ENCODE results near the gene ACSF2.

The ACSF2 gene

DNA sequence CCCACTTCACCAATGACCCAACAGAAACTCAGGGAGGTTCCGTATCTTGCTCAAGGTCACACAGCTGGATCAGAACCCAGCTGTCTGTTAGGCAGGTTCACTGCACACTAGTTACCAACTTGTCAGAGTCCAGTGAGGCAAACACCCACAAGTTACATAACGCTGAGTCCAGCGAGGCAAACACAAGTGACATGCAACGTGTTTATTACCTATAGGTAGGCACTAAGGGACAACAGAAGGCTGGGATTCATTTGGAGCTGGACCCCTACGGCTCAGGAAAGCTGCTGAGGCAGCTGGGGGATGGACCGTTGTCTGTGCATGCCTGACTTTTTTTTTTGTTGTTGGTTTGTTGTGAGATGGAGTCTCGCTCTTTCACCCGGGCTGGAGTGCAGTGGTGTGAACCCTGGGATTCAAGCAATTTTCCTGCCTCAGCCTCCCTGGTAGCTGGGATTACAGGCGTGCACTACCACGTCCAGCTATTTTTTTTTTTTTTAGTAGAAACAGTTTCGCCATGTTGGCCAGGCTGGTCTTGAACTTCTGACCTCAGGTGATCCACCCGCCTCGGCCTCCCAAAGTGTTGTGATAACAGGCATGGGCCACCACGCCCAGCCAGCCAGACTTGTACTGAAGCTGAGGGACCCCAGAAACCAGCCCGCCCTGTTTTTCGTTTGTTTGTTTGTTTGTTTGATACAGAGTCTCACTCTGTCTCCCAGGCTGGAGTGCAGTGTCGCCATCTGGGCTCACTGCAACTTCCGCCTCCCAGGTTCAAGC lies 50.7 kb downstream of the ACSF2 start:
- no peak for DNase-seq (ENCODE audit: low read depth)
- TF ChIP-seq CTCF (conservative IDR thresholded peaks at IDR 0.05; ENCODE audit: low read depth, low read length): no peak
- no peak overlapping the region for H3K4me3 ChIP-seq (ENCODE audit: low read depth, low read length)

DNA sequence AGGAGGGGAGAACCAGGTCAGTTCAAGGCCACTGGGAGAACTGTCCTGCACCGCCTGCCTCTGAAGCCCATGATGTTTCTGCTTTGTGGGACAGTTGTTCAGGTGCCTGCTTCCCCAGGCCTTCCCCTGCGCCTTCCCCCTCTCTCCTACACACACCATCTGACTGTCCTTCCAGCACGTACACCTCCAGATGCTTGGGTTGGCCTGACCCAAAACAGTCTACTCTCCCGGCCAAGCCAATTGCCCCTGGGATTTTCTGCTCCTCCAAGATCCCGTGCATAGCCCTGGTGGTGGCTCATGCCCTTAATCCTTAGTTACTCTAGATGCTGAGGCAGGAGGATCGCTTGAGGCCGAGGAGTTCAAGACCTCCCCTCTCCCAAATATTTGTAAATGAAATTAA lies 52.0 kb downstream of the ACSF2 start:
- no peak overlapping the region for H3K4me3 ChIP-seq (ENCODE audit: low read depth, low read length)
- no peak for TF ChIP-seq CTCF (conservative IDR thresholded peaks at IDR 0.05; ENCODE audit: low read depth, low read length)
- DNase-seq (ENCODE audit: low read depth): no peak

DNA sequence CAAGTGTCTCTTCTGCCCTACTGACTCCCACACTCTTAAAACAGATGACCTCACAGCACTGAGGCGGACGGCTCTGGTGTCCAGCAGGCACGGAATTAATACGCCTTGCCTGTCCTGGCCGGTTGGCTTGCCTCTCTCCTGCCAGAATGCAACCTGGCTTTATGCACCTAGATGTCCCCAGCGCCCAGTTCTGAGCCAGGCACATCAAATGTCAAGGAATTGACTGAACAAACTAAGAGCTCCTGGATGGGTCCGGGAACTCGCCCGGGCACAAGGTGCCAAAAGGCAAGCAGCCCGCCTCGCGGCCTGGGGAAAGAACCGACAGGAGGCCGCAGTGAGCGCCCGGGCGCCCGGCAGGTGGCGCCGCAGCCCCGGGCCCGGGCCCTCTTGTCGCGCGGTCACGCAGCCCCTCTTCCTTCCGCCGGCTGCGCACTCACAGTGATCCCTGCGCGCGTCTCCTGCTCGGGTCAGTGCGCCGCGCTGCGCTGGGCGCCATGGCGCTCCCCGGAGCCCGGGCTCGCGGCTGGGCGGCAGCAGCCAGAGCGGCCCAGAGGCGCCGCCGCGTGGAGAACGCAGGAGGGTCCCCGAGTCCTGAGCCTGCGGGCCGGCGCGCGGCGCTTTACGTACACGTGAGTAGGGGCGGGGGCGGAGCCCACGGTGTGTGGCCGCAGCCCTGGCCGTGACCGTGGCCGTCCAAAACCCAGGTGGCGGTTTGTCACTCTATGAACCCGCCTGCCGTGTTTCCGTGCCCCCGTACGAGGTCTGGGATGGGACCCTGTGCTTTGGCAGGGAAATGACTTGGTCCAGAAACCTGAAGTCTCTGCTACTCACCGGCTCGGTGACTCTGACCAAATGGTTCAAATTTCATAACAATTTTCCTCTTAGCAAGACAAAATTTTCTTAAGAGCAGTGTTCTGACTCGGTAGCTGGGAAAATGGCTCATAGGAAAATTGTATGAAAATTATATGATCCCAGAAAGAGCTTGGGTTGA lies 52.7 kb downstream of the ACSF2 start, which contains the start of gene RSAD1:
Gene RSAD1 (plus strand): TSS at position 470 of the 991 bp plus-strand sequence. CDS start 25 bp downstream, at position 495.
- peak; percentile 39 for TF ChIP-seq CTCF (conservative IDR thresholded peaks at IDR 0.05; ENCODE audit: low read depth, low read length)
- peak within 1 kb of the TSS; percentile 85 for H3K4me3 ChIP-seq (ENCODE audit: low read depth, low read length)
- peak; percentile 83 for DNase-seq (ENCODE audit: low read depth)

DNA sequence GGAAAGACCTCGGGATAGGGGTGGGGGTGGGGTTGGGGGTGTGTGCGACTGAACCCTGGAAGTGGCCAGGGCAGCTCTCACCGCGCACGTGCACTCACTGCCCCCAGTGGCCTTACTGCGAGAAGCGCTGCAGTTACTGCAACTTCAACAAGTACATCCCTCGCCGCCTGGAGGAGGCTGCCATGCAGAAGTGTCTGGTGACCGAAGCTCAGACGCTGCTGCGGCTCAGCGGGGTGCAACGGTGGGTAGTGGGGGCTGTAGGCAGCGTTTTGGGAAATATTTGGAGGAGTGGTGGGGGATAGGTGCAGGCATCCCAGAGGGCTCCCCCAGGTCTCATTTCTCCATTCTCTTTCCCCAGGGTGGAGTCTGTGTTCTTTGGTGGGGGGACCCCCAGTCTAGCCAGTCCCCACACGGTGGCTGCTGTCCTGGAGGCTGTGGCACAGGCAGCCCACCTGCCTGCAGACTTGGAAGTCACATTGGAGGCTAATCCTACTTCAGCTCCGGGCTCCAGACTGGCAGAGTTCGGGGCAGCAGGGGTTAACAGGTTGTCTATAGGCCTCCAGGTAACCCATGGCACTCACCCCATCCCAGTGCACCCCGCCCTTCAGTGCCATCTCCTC lies 53.6 kb downstream of the ACSF2 start:
- DNase-seq (ENCODE audit: low read depth): peak; percentile 81
- peak overlapping the region; percentile 85 for H3K4me3 ChIP-seq (ENCODE audit: low read depth, low read length)
- peak; percentile 51 for TF ChIP-seq CTCF (conservative IDR thresholded peaks at IDR 0.05; ENCODE audit: low read depth, low read length)

GRCh38 chr17:50480142-50480764 lies 54.2 kb downstream of the ACSF2 start:
- TF ChIP-seq CTCF (conservative IDR thresholded peaks at IDR 0.05; ENCODE audit: low read depth, low read length): no peak
- no peak for DNase-seq (ENCODE audit: low read depth)
- no peak overlapping the region for H3K4me3 ChIP-seq (ENCODE audit: low read depth, low read length)

DNA sequence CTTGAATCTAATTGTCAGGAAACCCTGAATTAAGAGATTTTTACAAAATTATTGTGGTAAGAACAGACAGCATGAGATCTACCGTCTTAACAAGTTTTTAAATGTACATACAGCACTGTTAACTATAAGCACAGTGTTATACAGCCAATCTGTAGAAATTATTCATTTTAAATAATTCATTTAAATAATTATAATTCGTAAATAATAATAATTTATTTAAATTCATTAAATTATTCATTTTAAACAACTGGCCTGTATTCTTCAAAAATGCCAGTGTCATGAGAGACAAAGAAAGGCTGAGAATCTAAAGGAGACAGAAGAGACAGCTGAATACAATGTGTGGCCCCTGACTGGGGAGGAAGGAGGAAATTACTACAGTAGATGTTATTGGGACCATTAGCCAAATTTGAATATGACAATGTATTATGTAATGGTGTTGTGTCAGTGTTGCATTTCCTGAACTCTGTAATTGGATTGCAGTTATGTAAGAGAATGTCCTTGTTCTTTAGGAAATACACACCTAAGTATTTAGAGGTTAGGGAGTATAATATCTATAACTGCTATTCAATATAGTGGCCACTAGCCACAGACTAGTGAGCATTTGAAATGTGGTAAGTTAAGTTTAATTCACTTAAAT lies 55.0 kb downstream of the ACSF2 start:
- TF ChIP-seq CTCF (conservative IDR thresholded peaks at IDR 0.05; ENCODE audit: low read depth, low read length): no peak
- DNase-seq (ENCODE audit: low read depth): no peak
- no peak overlapping the region for H3K4me3 ChIP-seq (ENCODE audit: low read depth, low read length)
